ENCODE data around the gene SPEM3.
A peak's percentile ranks its signal among the peaks of the same experiment; 100 is the strongest.
"Not testable (repeated sequence)": the region's sequence is repeated elsewhere in the genome, so short reads cannot be mapped to it uniquely, and the experiment has no call there.

The SPEM3 gene

GRCh38 chr17:7467498-7467897 lies 38.8 kb downstream of the SPEM3 start:
- H3K4me3 Mint-ChIP-seq, result no peak overlapping the region
- peaks cover 38% of the 10 kb centered on the region for H3K36me3 Mint-ChIP-seq (ENCODE audit: insufficient read depth)
- peaks cover 19 to 28% of the 10 kb centered on the region in 2 donors for H3K4me1 Mint-ChIP-seq (ENCODE audit: low read depth in 2 of 2)
- peak overlapping the region in 1 of 2 donors; percentile 51 for H3K27ac Mint-ChIP-seq
- H3K9me3 Mint-ChIP-seq, result no peaks in the 10 kb centered on the region
- no peak for ATAC-seq (replicated peaks)
- H3K27me3 Mint-ChIP-seq, result no peaks in the 10 kb centered on the region
- DNase-seq, result no peak

GRCh38 chr17:7468290-7468689 lies 39.6 kb downstream of the SPEM3 start:
- no peak for DNase-seq
- H3K4me1 Mint-ChIP-seq (ENCODE audit: low read depth in 2 of 2), result peaks cover 19 to 28% of the 10 kb centered on the region in 2 donors
- H3K9me3 Mint-ChIP-seq, result no peaks in the 10 kb centered on the region
- H3K27ac Mint-ChIP-seq, result peak overlapping the region; percentile 16 to 44
- peak overlapping the region in 1 of 2 donors; percentile 10 for H3K4me3 Mint-ChIP-seq
- ATAC-seq (replicated peaks), result no peak
- H3K27me3 Mint-ChIP-seq, result no peaks in the 10 kb centered on the region
- H3K36me3 Mint-ChIP-seq (ENCODE audit: insufficient read depth), result peaks cover 37% of the 10 kb centered on the region

GRCh38 chr17:7468804-7469389 lies 40.2 kb downstream of the SPEM3 start:
- Mint-ChIP-seq H3K36me3 (ENCODE audit: insufficient read depth) (peaks cover 32% of the 10 kb centered on the region), H3K27me3 (no peaks in the 10 kb centered on the region), H3K4me3 (no peak overlapping the region), H3K4me1 (ENCODE audit: low read depth in 2 of 2) (peaks cover 19 to 28% of the 10 kb centered on the region in 2 donors), H3K9me3 (no peaks in the 10 kb centered on the region), H3K27ac (peak overlapping the region; percentile 28 to 44)
- ATAC-seq (replicated peaks), result no peak
- DNase-seq, result no peak

- H3K4me3 Mint-ChIP-seq; H3K9me3 Mint-ChIP-seq; H3K27me3 Mint-ChIP-seq; H3K27ac Mint-ChIP-seq; DNase-seq; ATAC-seq (replicated peaks): not testable (repeated sequence)
- Mint-ChIP-seq H3K4me1 (ENCODE audit: low read depth in 2 of 2) (peaks cover 19 to 28% of the 10 kb centered on the region in 2 donors), H3K36me3 (ENCODE audit: insufficient read depth) (peaks cover 26% of the 10 kb centered on the region)
Observed at GRCh38 chr17:7469843-7470242, 41.2 kb downstream of the SPEM3 start.

- H3K9me3 Mint-ChIP-seq; DNase-seq; H3K27ac Mint-ChIP-seq; H3K27me3 Mint-ChIP-seq; ATAC-seq (replicated peaks); H3K4me3 Mint-ChIP-seq: not testable (repeated sequence)
- Mint-ChIP-seq H3K36me3 (ENCODE audit: insufficient read depth) (peaks cover 26% of the 10 kb centered on the region), H3K4me1 (ENCODE audit: low read depth in 2 of 2) (peaks cover 19 to 28% of the 10 kb centered on the region in 2 donors)
Observed at GRCh38 chr17:7470457-7470973, 41.9 kb downstream of the SPEM3 start.

GRCh38 chr17:7471729-7472128 lies 43.1 kb downstream of the SPEM3 start:
- Mint-ChIP-seq H3K4me3 (peak overlapping the region in 1 of 2 donors; percentile 29), H3K4me1 (ENCODE audit: low read depth in 2 of 2) (peaks cover 26 to 41% of the 10 kb centered on the region in 2 donors), H3K27ac (peak overlapping the region in 1 of 2 donors; percentile 85), H3K36me3 (ENCODE audit: insufficient read depth) (peaks cover 24% of the 10 kb centered on the region), H3K9me3 (no peaks in the 10 kb centered on the region), H3K27me3 (no peaks in the 10 kb centered on the region)
- DNase-seq (no peak), ATAC-seq (replicated peaks) (peak; percentile 21)

- not testable (repeated sequence) for ATAC-seq (replicated peaks); H3K27me3 Mint-ChIP-seq; DNase-seq; H3K9me3 Mint-ChIP-seq; H3K27ac Mint-ChIP-seq
- H3K36me3 Mint-ChIP-seq (ENCODE audit: insufficient read depth), result peaks cover 32% of the 10 kb centered on the region
- H3K4me1 Mint-ChIP-seq (ENCODE audit: low read depth in 2 of 2), result peaks cover 42 to 43% of the 10 kb centered on the region in 2 donors
- H3K4me3 Mint-ChIP-seq, result peak overlapping the region in 1 of 2 donors; percentile 21
Observed at GRCh38 chr17:7474767-7475166, 46.1 kb downstream of the SPEM3 start.

- ATAC-seq (replicated peaks) (no peak), DNase-seq (no peak)
- Mint-ChIP-seq H3K4me1 (ENCODE audit: low read depth in 2 of 2) (peaks cover 46 to 51% of the 10 kb centered on the region in 2 donors), H3K4me3 (peak overlapping the region; percentile 45 to 91), H3K9me3 (no peaks in the 10 kb centered on the region), H3K36me3 (ENCODE audit: insufficient read depth) (peaks cover 35% of the 10 kb centered on the region), H3K27me3 (no peaks in the 10 kb centered on the region), H3K27ac (peak overlapping the region; percentile 66 to 94)
Observed at GRCh38 chr17:7475764-7476422, 47.2 kb downstream of the SPEM3 start.

- peak overlapping the region; percentile 45 to 91 for H3K4me3 Mint-ChIP-seq
- ATAC-seq (replicated peaks), result no peak
- H3K27ac Mint-ChIP-seq, result peak overlapping the region; percentile 66 to 94
- no peaks in the 10 kb centered on the region for H3K9me3 Mint-ChIP-seq
- no peak for DNase-seq
- H3K36me3 Mint-ChIP-seq (ENCODE audit: insufficient read depth), result peaks cover 35% of the 10 kb centered on the region
- no peaks in the 10 kb centered on the region for H3K27me3 Mint-ChIP-seq
- peaks cover 46 to 50% of the 10 kb centered on the region in 2 donors for H3K4me1 Mint-ChIP-seq (ENCODE audit: low read depth in 2 of 2)
Observed at GRCh38 chr17:7476494-7476893, 47.8 kb downstream of the SPEM3 start.

GRCh38 chr17:7476951-7477350 lies 48.3 kb downstream of the SPEM3 start:
- Mint-ChIP-seq H3K27me3 (no peaks in the 10 kb centered on the region), H3K36me3 (ENCODE audit: insufficient read depth) (peaks cover 35% of the 10 kb centered on the region), H3K4me3 (peak overlapping the region; percentile 88 to 91), H3K9me3 (no peaks in the 10 kb centered on the region), H3K27ac (peak overlapping the region; percentile 91 to 94), H3K4me1 (ENCODE audit: low read depth in 2 of 2) (peaks cover 46 to 50% of the 10 kb centered on the region in 2 donors)
- no peak for ATAC-seq (replicated peaks)
- DNase-seq, result no peak

- peaks cover 35% of the 10 kb centered on the region for H3K36me3 Mint-ChIP-seq (ENCODE audit: insufficient read depth)
- ATAC-seq (replicated peaks) (no peak), DNase-seq (peak in 1 of 3 experiments; percentile 27)
- no peaks in the 10 kb centered on the region for H3K27me3 Mint-ChIP-seq
- H3K4me1 Mint-ChIP-seq (ENCODE audit: low read depth in 2 of 2), result peaks cover 50 to 52% of the 10 kb centered on the region in 2 donors
- peak overlapping the region; percentile 91 to 94 for H3K27ac Mint-ChIP-seq
- peak overlapping the region; percentile 88 to 91 for H3K4me3 Mint-ChIP-seq
- H3K9me3 Mint-ChIP-seq, result no peaks in the 10 kb centered on the region
Observed at GRCh38 chr17:7477392-7478275, 49.0 kb downstream of the SPEM3 start.

GRCh38 chr17:7478276-7479212 lies 49.9 kb downstream of the SPEM3 start:
- peak overlapping the region; percentile 91 to 94 for H3K27ac Mint-ChIP-seq

More at GRCh38 chr17:7478276-7479212, 49.9 kb downstream of the SPEM3 start:
- peak; percentile 58 for ATAC-seq (replicated peaks)
- peaks cover 45% of the 10 kb centered on the region for H3K36me3 Mint-ChIP-seq (ENCODE audit: insufficient read depth)
- DNase-seq, result peak; percentile 73 to 77 (median 75)
- peak overlapping the region; percentile 88 to 91 for H3K4me3 Mint-ChIP-seq
- no peaks in the 10 kb centered on the region for H3K27me3 Mint-ChIP-seq
- H3K4me1 Mint-ChIP-seq (ENCODE audit: low read depth in 2 of 2), result peaks cover 58 to 59% of the 10 kb centered on the region in 2 donors
- H3K9me3 Mint-ChIP-seq, result no peaks in the 10 kb centered on the region

Measured in effector memory CD8-positive, alpha-beta T cell (primary cell).